HG03457 (cell line): ENCODE measurements around the gene CRISPLD2.
"Not testable (repeated sequence)": the region's sequence is repeated elsewhere in the genome, so short reads cannot be mapped to it uniquely, and the experiment has no call there.

Source experiments
- ATAC-seq: cut with Tn5 transposase; IDR thresholded peaks from one replicate; pipeline ENCODE4 v1.9.1; 2021; ENCODE audit warnings: moderate number of reproducible peaks; ENCODE audit not compliant: unreplicated experiment

Gene CRISPLD2

DNA sequence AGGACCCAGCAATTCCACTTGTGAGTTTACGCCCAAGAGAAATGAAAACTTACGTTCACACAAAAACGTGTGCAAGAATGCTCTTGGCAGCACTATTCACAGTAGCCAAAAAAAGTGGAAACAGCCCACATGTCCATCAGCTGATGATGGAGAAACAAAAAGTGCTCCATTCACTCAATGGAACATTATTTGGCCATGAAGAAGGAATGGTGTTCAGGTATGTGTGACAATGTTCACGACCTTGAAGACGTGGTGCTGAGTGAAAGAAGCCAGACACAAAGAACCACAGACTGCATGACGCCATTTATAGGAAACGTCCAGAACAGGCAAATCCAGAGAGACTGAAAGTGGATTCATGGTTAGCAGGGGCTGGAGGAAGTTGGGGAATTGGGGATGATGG lies 106.7 kb downstream of the CRISPLD2 start:
- ATAC-seq, result no peak

DNA sequence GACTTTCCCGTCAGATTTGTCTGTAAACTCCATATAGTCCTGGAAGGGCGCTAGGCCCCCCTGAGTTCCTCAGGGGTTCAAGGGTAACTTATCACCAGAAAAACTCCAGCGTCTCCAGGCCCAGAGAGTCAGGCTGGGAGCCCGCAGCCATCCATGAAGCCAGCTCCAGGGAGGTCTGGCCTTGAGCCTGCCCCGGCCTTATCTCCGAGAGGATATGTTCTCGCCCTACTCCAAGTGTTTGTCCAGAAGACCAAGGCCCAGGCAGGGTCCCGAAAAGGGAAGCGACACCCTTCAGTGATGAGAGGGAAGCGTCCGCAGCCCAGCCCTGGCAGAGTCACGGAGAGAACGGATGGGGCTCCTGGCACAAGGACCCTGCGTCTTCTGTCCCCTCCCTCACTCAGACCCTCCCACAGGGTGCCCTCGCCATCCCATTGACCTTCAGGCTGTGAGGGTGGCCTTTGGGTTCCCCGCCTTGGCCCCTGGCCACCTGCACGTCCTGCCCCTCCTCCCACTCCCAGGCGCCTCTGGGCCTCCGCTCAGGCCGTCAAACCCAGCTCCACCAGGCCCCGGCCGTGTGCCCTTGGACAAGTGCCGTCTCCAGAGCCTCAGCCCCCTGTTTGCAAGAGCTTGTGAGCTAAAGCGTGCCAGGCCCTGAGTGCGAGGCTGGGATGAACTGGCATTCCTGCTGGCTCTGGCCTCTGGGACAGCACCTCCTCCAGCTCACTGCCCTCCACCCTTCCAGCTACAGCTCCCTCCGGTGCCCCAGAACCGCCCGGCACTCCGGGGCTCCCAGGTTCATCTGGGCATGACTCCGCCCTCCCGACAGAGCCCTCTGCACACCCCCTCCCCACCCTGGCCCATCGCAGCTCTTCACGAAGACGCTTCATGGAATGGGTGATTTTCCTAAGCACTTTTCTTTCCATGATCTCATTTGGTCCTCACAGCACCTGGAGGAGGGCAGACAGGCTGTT lies 108.1 kb downstream of the CRISPLD2 start:
- ATAC-seq, result no peak

DNA sequence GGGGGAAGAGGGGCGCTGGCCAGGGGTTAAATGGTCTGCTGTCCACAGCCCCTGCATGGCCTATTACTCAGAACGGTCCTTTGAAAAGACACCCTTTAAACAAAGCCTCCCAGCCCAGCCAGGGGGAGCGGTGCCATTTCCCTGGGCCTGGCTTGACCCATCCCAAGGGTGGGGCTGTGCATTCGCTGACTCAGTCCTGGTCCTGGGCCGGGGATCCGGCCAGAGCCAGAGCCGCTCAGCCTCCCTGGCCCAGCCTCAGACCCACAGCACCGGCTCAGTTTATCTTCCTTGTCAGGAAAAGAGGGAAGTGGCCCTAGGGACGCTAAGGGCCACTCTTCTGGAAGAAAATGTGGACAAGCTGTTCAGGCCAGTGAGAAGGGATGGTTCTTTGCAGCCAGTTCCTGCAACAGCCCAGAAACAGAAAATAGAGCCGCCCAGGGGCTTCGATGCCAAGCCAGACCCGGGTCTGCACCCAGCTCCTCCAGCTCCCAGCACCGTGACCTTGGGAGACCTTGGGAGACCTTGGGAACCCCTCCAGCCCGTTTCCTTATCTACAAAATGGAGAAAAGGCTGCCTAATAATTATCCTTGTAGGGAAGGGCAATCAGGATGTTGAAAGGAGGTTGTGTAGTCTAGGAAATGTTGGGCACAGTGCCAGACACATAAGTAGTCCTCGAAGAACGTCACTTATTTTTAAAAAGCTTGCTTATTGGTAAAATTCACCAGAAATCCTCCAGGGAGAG lies 109.1 kb downstream of the CRISPLD2 start:
- no peak for ATAC-seq

DNA sequence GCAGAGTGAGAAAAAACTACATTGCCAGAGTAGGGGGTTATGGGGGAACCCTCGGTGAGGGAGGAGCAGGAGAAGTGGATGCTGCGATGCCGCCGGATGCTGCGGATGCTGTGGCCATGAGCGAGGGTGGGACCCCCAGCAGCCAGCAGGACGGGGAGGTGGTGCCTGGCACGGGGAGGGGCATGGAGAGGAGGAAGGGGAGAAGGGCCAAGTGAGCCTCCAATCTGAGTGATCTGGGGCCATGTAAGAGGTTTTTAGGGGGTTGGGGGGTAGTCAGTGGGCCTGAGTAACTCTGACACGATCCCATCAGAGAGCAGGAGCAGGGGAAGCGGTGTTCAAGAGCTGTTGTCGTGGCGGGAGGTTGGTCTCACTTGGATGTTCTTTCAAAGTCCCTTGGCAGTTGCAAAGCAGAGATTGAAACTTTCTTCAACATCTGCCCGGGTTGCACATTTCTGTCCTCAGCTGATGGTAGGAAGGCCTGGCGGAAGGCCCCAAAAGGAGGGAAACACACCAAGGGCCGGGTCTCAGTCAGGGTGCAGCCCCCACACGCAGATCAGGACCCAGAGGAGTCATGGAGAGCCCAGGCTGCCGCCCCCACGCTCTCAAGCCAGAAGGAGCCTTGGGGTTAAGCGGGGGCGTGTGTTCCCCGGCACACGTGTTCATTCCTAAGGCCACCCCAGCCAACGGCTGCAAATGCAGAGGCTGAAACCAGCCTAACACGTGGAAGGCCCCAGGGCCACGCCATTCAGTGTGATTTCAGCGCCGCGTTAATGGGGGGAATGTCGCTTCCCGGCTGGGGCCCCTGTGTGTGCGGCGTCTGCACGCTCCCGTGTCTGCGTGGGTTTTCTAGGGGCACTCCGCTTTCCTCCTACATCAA lies 109.9 kb downstream of the CRISPLD2 start:
- ATAC-seq, result no peak

DNA sequence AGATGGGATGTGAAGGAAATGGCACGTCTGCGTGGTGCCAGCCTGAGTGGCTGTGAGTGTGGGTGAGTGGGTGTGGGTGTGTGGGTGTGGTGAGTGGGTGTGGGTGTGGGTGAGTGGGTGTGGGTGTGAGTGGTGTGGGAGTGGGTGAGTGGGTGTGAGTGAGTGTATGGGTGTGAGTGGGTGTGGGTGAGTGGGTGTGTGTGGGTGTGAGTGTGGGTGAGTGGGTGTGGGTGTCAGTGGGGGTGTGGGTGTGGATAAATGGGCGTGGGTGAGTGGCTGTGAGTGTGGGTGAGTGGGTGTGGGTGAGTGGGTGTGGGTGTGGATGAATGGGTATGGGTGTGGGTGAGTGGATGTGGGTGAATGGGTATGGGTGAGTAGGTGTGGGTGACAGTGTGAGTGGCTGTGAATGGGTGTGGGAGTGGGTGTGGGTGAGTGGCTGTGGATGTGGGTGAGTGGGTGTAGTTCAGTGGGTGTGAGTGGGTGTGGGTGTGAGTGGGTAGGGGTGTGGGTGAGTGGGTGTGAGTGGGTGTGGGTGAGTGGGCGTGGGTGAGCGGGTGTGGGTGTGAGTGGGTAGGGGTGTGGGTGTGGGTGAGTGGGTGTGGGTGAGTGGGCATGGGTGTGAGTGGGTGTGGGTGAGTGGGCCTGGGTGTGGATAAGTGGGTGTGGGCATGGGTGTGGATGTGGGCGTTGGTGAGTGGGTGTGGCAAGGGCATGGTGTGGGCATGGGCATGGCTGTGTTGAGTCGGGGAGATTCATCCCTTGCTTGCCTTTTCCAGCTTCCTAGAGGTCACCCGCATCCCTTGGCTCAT lies 110.7 kb downstream of the CRISPLD2 start:
- ATAC-seq, result no peak

DNA sequence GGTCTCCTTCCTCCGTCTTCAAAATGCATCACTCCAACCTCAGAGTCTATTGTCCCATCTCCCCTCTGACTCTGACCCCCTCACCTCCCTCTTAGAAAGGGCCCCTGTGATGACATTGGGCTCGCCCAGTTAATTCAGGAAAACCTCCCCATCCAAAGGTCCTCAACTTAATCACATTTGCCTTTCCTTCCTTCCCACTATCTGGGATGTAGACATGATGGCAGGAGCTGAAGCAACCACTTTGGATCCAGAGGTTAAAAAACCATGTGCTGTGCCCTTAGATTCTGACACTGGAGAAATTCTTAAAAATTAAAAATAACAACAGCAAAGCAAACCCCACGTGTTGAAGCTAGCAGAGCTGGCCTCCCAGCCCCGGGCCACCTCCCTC lies 111.3 kb downstream of the CRISPLD2 start:
- no peak for ATAC-seq

DNA sequence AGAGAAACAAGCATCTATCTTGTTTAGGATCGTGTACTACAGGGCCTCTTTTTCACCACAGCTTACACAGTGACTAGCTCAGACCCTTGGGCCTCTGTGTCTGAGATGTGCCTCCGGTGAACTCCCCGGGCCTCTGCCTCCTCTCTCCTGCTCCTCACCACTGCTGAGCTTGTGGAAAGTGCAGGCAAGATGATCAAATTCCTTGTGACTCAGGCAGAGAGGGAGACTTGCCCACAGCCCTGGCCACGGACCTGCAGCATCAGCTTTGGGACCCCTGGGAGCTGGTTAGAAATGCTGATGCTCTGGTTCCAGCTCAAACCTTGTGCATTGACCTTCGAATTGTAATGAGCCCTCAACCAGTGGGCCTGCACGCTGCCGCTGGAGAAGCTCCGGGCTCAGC lies 111.7 kb downstream of the CRISPLD2 start:
- no peak for ATAC-seq

DNA sequence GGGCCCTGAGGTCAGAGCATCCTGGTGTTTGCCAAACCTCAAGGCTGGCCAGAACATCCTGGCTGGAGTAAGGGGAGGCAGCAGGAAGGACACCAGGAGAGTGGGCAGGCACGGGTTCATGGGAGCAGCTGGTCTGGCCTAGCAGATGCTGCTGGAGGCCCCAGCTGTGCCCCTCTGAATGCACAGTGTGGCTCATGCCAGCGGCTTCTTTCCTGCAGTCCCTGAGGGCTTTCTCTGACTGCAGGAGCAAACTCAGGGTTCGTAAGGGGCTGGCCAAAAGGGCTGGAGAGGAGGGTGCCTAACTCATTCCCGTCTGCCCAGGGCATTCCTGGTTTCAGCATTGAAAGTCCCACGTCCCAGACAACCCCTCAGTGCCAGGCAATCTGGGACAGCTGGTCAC lies 112.9 kb downstream of the CRISPLD2 start:
- ATAC-seq, result no peak

DNA sequence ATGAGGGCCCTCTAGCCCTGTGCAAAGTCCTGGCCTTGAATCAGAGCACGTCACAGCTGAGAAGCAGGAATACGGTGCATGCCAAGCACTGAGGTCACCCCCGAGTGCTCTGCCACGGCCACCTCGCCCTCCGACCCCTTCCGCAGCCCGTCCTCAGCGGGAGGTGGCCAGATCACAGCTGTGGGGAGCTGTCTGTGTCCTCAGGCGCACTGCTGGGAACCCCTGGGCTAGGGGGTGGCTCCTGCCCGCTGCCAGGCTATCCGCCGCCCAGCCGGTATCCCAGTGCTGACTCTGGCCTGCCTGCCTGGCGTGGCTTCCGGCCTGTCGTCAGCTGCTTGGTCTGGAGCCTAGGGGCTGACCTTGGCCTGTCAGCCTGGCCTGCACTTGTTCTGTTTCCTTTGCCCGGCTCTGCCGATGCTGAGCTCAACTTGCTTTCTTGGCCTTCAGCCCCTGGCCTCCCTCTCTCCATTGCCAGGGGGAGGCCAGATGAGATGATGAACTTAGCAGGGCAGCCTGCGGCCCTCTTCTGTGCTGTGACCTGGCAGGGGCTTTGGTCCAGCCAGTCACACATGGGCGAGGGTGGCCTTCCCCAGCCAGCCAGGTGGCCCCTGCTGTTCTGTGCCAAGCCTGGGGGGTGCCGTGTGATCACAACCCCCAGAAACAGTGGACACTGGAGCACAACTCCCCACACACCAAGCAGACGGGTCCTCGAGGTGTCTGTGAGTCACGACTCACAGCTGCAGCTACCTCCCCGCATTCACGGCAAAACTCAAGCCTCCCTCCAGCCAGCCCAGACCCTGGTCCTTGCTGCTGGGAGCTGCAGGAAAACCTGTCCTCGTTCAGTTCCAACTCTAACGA lies 114.2 kb downstream of the CRISPLD2 start:
- no peak for ATAC-seq

DNA sequence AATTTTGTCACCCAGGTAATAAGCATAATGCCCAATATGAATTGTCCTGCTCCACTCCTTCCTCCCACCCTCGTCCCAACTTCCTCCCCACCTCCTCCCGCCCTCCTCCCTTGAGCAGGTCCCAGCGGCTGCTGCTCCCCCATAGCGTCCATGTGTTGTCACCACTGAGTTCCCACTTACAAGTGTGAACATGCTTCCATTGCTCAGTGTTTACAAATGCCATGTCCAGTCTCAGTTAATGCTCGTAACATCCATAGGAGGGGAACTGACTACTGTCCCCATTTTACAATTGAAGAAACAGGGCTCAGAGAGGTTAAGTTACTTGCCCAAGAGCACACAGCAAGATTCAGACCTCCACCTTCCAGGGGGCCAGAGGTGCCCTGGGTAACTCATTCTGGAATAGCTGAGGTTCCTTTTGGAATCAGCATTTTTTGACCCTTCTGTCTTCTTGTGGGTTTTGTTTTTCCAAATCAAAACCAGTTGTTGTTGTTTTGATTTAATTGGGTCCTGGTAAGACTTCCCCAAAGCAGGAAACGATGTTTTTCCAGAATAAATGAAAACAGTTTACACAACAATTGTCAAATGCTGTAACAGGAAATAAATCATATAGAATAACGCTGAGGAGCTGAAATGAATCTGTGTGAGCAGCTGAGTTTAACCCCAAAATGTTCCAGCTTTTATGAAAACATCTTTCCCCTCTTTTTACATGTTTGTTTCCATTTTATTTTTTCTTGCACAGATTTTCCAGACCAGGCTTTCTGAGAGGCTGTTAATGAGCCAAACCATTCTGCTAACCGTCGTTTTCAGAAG lies 117.6 kb downstream of the CRISPLD2 start:
- no peak for ATAC-seq

DNA sequence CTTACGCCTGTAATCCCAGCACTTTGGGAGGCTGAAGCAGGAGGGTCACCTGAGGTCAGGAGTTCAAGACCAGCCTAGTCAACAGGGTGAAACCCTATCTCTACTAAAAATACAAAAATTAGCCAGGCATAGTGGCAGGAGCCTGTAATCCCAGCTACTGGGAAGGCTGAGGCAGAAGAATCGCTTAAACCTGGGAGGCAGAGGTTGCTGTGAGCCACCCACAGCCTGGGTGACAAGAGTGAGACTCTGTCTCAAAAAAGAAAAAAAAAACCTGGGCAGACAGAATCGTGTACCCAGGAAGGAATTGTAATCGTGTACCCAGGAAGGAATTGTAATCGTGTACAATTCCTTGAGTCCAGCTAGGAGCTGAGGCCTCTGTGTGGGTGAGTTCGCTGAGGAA lies 118.8 kb downstream of the CRISPLD2 start:
- ATAC-seq, result not testable (repeated sequence)

DNA sequence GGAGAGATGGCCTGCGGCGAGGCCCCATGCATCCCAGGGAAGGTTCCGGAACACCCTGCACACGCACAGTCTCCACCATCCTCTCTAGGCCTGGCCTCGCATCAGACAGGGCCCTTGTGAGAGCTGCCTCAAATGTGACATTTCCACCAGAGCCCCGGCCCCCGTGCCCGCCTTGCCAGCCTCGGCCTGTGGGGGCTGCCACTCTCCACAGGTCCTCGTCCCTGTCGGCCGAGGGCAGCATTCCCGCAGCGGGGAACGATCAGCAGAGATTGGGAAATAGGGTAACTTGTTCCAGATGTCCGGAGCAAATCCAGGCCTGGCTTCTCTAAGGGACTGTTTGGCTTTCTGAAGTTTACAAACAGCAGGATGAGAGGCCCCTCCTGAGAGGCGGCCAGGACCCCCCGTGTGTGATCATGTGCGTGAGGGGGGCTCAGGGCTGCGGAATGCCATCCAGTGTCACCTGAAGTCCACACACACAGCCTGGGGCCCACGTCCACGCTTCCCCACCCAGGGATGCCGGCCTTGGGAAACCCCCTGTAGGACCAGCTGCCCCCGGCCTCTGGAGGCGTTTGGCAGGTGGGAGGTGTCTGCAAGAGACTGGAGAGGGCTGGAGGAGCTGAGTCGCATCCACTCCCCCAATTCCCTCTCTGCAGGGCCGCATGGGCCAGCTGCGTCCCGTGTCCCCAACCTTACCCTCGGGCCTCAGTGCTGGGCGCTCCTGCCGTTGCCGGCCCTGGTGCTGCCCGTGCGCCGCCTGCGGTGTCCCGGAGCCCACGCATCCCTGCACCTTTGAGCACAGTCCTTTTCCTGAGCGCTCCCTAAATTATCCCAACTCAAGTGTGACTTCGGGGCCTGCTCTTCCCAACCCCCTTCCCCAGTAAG lies 121.1 kb downstream of the CRISPLD2 start:
- no peak for ATAC-seq

DNA sequence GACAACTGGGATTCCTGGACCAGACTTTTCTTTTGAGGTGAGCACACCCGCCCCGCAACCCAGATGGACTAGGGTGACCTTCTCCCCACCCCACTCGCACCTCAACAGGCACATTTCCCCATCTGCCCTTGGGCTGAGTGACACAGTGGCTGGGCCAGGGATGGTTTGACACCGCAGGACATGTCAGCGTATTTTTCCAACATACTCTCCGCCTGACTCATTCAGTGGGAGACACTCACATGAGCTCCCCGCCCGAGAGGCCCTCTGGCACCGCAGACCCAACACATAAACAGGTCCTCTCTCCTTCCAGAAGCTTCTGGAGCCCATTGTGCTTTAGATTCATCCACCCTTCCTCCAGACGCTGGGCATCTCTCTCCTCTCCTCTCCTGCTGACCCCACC lies 122.1 kb downstream of the CRISPLD2 start:
- no peak for ATAC-seq

DNA sequence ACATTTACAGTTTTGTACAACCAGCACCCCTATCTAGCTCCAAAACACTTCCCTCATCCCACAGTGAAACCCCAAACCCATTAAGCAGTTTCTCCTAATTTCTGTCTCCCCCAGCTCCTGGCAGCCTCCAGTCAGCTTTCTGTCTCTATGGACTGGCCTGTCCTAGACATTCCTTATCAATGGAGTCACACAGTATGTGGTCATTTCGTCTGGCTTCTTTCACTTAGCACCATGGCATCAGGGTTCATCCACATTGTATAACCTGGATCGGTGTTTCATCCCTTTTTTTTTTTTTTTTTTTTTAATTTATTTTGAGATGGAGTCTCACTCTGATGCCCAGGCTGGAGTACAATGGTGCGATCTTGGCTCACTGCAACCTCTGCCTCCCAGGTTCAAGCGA lies 123.0 kb downstream of the CRISPLD2 start:
- ATAC-seq, result no peak

DNA sequence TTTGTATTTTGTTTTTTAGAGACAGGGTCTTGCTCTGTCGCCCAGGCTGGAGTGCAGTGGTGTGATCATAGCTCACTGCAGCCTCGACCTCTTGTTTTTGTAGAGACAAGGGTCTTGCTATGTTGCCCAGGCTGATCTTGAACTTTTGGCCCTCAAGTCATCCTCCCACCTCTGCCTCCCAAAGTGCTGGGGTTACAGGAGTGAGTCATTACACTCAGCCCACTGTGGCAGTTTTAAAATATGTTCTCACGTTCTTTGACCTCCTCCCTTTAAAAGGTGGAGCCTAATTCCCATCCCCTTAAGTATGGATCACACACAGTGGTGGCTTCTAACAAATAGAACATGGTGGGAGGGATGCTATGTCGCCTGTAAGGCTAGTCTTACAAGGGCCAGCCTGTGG lies 123.8 kb downstream of the CRISPLD2 start:
- no peak for ATAC-seq

DNA sequence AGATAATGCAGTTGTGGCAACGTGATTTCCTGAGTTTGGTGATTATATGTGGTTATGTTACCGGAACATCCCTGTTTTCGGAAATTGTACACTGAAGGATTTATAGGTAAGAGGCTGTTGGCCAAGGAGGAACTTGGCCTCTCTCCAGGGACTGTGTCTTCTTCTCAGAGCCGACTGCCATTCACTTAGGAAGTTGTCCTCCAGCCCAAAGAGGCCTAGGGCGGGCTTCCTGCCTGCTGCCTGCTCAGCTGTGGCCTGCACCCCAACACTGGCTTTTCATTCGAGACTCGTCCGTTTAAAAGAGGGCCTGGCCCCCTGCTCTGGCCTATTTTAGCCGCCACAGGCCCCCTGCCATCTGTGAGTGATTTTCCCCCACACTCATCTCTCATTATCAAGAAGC lies 127.2 kb downstream of the CRISPLD2 start:
- ATAC-seq, result no peak

DNA sequence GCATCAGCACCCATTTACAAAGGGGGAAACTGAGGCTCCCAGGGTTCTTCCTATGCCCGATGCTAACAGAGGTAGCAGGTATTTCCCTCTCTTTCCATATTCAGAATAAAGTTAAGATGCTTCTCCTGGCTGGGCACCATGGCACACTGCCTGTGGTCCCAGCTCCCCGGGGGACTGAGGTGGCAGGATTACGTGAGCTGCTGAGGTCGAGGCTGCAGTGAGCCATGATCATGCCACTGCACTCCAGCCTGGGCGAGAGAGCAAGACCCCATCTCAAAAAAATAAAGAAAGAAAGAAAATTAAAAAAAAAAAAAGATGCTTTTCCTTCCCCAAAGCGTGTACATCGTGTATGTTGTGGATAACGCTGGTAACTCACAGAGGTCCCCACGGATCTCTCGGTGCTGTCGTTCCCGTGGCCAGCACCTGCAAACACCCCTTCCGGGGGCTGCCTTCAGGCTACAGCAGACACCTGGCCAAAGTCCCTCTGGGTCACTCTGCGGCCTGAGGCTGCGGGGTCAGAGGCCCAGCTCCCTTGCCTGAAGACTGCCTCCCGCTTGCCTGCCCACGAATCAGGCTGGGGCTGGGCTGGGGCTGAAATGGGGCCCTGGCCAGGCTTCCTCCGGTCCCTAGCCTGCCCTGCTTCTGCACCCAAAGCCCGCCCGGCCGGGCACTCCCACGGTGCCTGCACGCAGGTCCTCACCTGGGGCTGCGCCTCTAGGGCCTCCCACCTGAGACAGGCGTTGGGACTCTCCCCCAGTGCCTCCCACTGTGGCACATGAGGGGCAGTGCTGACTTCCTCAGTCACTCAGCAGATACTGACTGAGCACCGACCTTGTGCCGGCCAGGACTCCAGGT lies 128.4 kb downstream of the CRISPLD2 start:
- no peak for ATAC-seq
